Measurements from ENCODE around the gene SCP2.

Gene SCP2

DNA sequence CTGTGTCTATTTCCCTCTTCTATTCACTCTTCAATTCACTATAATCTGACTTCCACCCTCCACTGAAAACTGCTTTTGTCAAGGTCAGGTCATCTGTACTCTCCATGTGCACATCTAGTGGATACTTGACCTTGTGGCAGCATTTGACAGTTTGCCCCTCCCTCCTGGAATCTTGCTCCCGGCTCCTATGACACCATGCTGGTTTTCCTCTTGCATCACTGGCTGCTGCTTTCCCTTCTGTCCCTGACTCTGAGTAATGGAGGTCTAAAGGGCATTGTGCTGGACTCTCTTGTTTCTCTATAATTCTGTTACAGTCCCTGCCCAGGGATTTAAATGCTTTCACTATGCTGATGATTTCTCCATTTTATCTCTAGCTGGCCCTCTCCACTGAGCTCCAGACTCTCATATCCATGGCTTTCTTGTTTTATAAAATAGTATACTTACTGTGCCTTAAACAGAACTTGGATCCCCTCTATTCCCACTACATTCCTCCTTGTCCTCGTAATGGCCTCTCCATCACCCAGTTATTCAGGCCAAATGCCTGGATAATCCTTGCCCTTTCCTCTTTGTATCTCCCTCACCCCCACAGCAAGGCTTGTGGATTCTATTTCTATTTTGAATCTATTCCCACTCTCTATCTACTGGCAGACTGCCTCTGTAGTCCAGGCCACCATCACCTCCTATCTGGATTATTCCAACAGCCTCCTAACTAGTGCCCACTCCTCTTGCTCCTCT lies 98.1 kb downstream of the SCP2 start:
- intact Hi-C loops (cut with DNase I) = no loop called here
- no peak for DNase-seq

GRCh38 chr1:53025769-53026112 lies 98.7 kb downstream of the SCP2 start:
- DNase-seq = no peak
- intact Hi-C loops (cut with DNase I) = no loop called here

- intact Hi-C loops (cut with DNase I) = no loop called here
These were observed 99.2 kb downstream of the SCP2 start for GRCh38 chr1:53026254-53026653.

GRCh38 chr1:53031732-53032131 lies 104.7 kb downstream of the SCP2 start:
- intact Hi-C loops (cut with DNase I) = no loop called here
- no peak for DNase-seq

More at GRCh38 chr1:53026254-53026653, 99.2 kb downstream of the SCP2 start:
- no peak for DNase-seq

DNA sequence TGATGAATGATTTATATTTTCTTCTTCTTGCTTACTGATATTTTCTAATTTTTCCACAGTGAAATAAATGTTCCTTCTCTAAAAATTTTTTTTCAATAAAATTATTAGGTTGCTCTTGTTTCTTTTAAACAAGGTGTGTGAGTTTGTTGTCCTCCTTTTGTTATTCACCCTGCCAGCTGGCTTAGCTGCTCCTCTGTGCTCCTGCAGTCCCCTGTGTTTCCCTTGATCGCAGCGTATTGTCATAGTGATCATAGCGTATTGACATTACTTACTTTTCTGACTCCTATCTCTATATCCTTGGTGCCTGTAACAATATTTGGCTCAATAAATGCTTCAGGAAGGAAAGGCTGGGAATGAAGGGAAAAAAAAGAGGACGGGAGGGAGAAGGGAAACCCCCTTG lies 110.1 kb downstream of the SCP2 start:
- DNase-seq = no peak
- intact Hi-C loops (cut with DNase I) = no loop called here

DNA sequence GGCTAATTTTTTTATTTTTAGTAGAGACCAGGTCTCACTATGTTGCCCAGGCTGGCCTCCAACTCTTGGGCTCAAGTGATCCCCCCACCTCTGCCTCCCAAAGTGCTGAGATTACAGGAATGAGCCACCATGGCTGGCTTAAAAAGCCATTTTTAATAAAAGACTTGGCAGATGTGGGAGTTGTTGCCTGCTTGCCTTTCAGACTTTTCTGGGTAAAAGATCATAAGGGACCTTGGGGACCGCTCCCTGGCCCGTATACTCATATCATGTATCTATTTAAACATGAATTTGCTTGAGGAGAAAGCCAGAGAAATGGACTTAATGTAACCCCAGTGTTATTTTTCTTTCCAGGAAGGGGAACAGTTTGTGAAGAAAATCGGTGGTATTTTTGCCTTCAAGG lies 111.5 kb downstream of the SCP2 start:
- intact Hi-C loops (cut with DNase I) = no loop called here
- DNase-seq = no peak

DNA sequence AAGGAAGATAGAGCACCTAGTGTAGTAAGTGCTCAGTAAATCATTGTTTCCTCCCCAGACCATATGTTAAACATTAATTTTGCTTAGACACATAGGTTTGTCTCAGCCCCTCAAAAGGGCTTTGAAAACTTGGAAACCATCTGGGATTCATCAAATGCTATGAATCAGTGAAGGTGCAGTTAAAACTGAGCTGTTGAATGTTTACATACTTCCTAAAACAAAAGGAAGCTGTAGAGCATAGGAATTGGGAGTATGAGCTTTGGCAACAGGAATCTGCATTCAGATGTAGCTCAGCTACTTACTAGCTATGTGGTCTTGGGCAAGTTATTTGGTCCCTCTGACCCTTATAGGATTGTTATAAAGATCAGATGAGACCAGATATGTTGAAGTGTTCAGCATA lies 116.2 kb downstream of the SCP2 start:
- intact Hi-C loops (cut with DNase I) = no loop called here
- DNase-seq = no peak

DNA sequence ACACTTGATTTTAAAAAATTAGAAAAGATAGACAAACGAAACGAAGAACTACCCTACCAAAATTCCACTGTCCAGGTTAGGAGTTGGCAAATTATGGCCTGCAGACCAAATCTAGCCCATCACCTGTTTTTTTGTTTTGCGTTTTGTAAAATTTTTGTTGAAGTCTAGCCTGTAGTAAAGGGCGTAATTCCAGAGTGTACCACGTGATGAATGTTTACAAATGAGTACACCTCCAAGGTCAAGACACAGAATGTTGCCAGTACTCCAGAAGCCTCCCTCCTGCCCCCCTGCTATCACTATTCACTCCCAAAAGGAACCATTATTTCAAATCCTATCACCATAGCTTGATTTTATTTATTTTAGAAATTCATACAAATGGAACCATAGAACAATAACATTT lies 117.8 kb downstream of the SCP2 start:
- no peak for DNase-seq
- intact Hi-C loops (cut with DNase I) = no loop called here

DNA sequence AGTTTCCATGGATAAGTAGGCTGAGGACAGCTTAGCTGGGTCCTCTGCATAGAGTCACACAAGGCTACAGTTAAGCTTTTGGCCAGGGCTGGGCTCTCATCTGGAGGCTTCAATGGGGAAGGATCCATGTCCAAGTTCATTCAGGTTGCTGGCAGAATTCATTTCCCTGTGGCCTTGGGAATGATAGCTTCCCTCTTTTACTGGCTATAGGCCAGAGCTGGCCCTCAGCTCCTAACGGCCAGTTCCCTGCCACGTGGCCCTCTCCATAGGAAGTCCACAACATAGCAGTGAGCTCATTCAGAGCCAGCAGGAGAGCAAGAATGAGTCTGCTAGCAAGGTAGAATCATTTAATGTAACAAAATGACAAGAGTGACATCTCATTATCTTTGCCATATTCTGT lies 119.9 kb downstream of the SCP2 start:
- DNase-seq = no peak

GRCh38 chr1:53047737-53048736 lies 121.0 kb downstream of the SCP2 start:
- DNase-seq = no peak
- intact Hi-C loops (cut with DNase I) = no loop called here

More for the DNA sequence above, 119.9 kb downstream of the SCP2 start:
- intact Hi-C loops (cut with DNase I) = no loop called here

- intact Hi-C loops (cut with DNase I) = no loop called here
These were observed 122.0 kb downstream of the SCP2 start for GRCh38 chr1:53048960-53049573.

GRCh38 chr1:53049574-53049967 lies 122.5 kb downstream of the SCP2 start:
- intact Hi-C loops (cut with DNase I) = no loop called here

More at GRCh38 chr1:53048960-53049573, 122.0 kb downstream of the SCP2 start:
- DNase-seq = peak in 5 of 10 donors; percentile 44 to 89 (median 48)

GRCh38 chr1:53050310-53050709 lies 123.2 kb downstream of the SCP2 start:
- no peak for DNase-seq
- intact Hi-C loops (cut with DNase I) = no loop called here

More at GRCh38 chr1:53049574-53049967, 122.5 kb downstream of the SCP2 start:
- DNase-seq = no peak

GRCh38 chr1:53051676-53052075 lies 124.6 kb downstream of the SCP2 start:
- intact Hi-C loops (cut with DNase I) = no loop called here

GRCh38 chr1:53057127-53057526 lies 130.1 kb downstream of the SCP2 start:
- intact Hi-C loops (cut with DNase I) = no loop called here
- no peak for DNase-seq

More at GRCh38 chr1:53051676-53052075, 124.6 kb downstream of the SCP2 start:
- no peak for DNase-seq

DNA sequence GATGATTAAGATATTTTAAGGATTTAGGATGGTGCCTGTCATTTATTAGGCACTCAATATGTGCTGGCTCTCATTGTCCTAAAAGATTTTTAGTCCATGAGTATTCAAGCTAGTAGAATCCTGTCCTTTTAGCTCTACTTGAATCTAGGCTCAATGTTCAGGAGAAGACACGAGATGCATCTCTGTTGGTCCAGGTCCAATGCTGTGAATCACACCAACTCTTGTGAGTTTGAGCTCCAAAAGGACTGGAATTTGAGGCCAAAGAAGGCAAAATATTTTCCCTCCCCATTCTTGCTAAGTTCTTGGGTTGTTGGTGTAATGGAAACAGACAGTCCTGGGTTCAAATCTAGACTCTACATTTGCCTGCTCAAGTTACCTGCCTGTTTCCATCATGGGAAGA lies 133.5 kb downstream of the SCP2 start:
- intact Hi-C loops (cut with DNase I) = no loop called here
- no peak for DNase-seq

DNA sequence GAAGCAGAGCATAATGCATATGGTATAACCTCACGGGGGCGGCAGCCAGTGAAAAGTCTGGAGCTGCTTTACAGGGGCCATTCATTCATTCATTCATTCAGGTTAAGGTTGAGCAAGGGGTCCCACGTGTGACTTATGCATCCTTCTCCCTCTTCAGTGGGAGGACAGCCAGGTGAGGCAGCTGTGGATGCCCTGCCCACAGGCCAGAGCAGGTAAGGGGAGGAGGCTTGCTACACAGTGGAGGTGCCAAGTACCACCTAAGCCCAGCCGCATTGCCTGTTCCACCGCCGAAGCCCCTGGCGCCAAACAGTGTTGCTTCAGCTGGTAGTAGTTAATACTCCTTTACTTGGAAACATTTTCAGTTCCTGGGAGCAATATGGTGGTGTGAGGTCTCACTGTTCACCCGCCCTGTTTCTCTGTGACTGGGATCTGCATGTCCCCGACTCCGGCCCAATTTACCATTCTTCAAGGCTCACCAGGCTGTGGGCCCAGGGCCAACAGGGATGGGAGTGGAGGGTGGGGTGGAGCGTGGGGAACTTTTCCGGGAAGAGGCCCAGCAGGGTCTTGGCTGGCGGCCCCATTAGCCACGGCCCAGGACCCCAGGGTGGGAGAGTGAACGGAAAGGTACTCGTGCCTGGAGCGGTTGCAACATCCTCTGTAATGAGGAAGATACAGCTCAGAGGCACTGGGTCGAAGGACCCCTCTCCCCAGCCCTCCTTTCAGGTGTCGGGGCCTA lies 134.2 kb downstream of the SCP2 start:
- intact Hi-C loops (cut with DNase I) = no loop called here
- DNase-seq = peak in 2 of 10 donors; percentile 68 to 76

GRCh38 chr1:53061859-53062707 lies 135.0 kb downstream of the SCP2 start, which contains the start of gene PODN:
TSS of gene PODN (plus strand) at chr1:53062213. CDS start at chr1:53069856, 7,643 bp downstream.
- intact Hi-C loops (cut with DNase I) = no loop called here
- DNase-seq = peak in 2 of 10 donors; percentile 87
